Caco-2 (cell line): ENCODE results near the gene SLC7A1. TPM values are rescaled to one million over a fixed set of nuclear protein-coding genes. Genes with fewer than 3 reads are reported as not detected.

ENCODE experiments used
- BruUV-seq: library from RNA; stranded (reverse); fragments of 400-500 nt; replicated peaks from 2 replicates; lab custom pipeline; 2021; lab: Mats Ljungman, UMichigan
- CTCF ChIA-PET: fragments of 300-600 bp; sonication (Branson Sonifier 250); formaldehyde crosslinking; loops from one replicate; lab custom pipeline; 2022; ENCODE audit warnings: antibody characterized with exemption; lab: Charles Lee
- POLR2A ChIA-PET: fragments of 300-600 bp; sonication (Branson Sonifier 250); formaldehyde crosslinking; loops from one replicate; lab custom pipeline; 2022; ENCODE audit warnings: antibody characterized with exemption; lab: Charles Lee
- DNase-seq, 2 experiments: peaks; one replicate each; pipeline versions ENCODE4 v3.0.0 to v3.0.0-alpha.2; 2020 to 2022
- H3K27me3 ChIP-seq: replicated peaks from 2 replicates; pipeline ENCODE4 v1.6.0; 2011; ENCODE audit warnings: low read length; ENCODE audit not compliant: control insufficient read depth, insufficient read depth
- H3K36me3 ChIP-seq: 2 replicates; pipeline ENCODE4 v1.5.1; 2011; ENCODE audit warnings: low read length; ENCODE audit not compliant: control insufficient read depth, insufficient read depth
- H3K4me1 ChIP-seq: fragments of 250-450 bp; sonication (Bioruptor Pico); 2 replicates; pipeline ENCODE4 v1.5.1; 2020; ENCODE audit warnings: mild to moderate bottlenecking
- H3K4me3 ChIP-seq: 2 replicates; pipeline ENCODE4 v1.5.1; 2011; ENCODE audit warnings: low read depth, mild to moderate bottlenecking, control low read depth, low read length
- H3K9me3 ChIP-seq: fragments of 250-450 bp; sonication (Bioruptor Pico); 2 replicates; pipeline ENCODE4 v1.5.1; 2020; ENCODE audit warnings: mild to moderate bottlenecking, moderate library complexity
- H3K27ac Mint-ChIP-seq: one replicate; pipeline ENCODE4 v1.8.0; 2022; ENCODE audit warnings: mixed read lengths; ENCODE audit not compliant: unreplicated experiment
- H3K27me3 Mint-ChIP-seq: one replicate; pipeline ENCODE4 v1.8.0; 2022; ENCODE audit warnings: mixed read lengths; ENCODE audit not compliant: insufficient read depth, unreplicated experiment
- H3K36me3 Mint-ChIP-seq: one replicate; pipeline ENCODE4 v1.8.0; 2022; ENCODE audit warnings: mild to moderate bottlenecking, mixed read lengths; ENCODE audit not compliant: insufficient read depth, unreplicated experiment
- H3K4me1 Mint-ChIP-seq: one replicate; pipeline ENCODE4 v1.8.0; 2022; ENCODE audit warnings: low read depth, mixed read lengths; ENCODE audit not compliant: unreplicated experiment
- H3K4me3 Mint-ChIP-seq: one replicate; pipeline ENCODE4 v1.8.0; 2022; ENCODE audit warnings: mild to moderate bottlenecking, moderate library complexity, mixed read lengths; ENCODE audit not compliant: unreplicated experiment
- H3K9me3 Mint-ChIP-seq: one replicate; pipeline ENCODE4 v1.8.0; 2022; ENCODE audit warnings: mixed read lengths; ENCODE audit not compliant: unreplicated experiment
- CTCF ChIP-seq, 2 experiments: fragments of 200-600 bp in 1 of 2; IDR thresholded peaks; 1 replicate in 1 of 2; 2 replicates in 1 of 2; pipeline versions ENCODE4 v1.5.1 to v1.8.0; 2011 to 2022; ENCODE audit warnings: antibody characterized with exemption in 1 of 2, control low read depth in 1 of 2, inconsistent platforms in 1 of 2, low read depth in 1 of 2, low read length in 1 of 2, mild to moderate bottlenecking in 1 of 2, moderate library complexity in 1 of 2; ENCODE audit not compliant: insufficient read depth in 1 of 2, severe bottlenecking in 1 of 2, unreplicated experiment in 1 of 2
- intact Hi-C: fragments of 100-400 bp; cut with micrococcal nuclease; formaldehyde crosslinking; loops from one replicate; pipeline ENCODE4 v1.10.0; 2022; ENCODE audit not compliant: unreplicated experiment
- total RNA-seq: library from RNA; stranded (reverse); gene quantifications from 2 replicates; pipeline ENCODE4 v1.2.3, GENCODE V29; 2022

The SLC7A1 gene
- total RNA-seq, 1 experiment from 2014 or later: 180 TPM

DNA sequence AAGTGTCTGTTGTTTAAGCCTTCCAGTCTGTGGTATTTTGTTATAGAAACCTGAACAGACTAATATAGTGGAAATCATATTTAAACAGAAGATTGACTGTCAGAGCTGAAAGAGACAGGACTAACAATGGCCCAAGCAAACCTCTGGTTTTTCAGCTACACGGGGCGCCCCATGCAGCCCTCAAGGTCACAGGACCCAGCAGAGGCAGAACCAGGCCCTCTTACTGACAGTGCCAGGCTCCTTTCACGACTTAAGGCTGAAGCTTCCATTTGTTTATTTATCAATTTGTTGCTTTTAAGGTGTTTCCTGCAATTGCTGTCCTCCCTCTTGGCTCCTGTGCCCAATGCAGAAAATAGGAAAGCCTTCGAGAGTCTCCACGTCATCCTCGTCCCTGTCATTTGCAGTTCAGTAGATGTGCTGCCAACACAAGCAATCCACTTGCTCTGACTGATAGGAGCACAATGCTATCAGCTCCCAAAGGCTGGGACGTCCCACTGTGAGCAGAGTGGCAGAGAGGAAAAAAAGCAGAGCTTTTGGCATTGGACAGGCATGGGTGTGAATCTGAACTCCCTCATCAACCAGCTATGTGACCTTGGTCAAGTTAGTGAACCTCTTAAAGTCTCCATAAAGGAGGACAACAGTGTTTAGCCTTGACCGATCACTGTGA is 10.5 kb upstream of the SLC7A1 start:
- BruUV-seq: no TSS peak
- CTCF ChIA-PET: no interaction called here
- H3K36me3 Mint-ChIP-seq: no peaks in the 10 kb centered on the region
- no peaks in the 10 kb centered on the region for H3K4me1 Mint-ChIP-seq
- Histone ChIP-seq H3K9me3 (no peaks in the 10 kb centered on the region), H3K27me3 (peaks cover 2% of the 10 kb centered on the region), H3K4me1 (no peaks in the 10 kb centered on the region), H3K36me3 (no peaks in the 10 kb centered on the region), H3K4me3 (no peak overlapping the region)
- intact Hi-C loops: no loop called here
- peaks cover 14% of the 10 kb centered on the region for H3K27me3 Mint-ChIP-seq
- POLR2A ChIA-PET: no interaction called here
- no peak for TF ChIP-seq CTCF (IDR thresholded peaks at IDR 0.05; ENCODE audit: insufficient read depth in 1 of 2, low read depth in 1 of 2, low read length in 1 of 2, severe bottlenecking in 1 of 2, unreplicated experiment in 1 of 2)
- no peaks in the 10 kb centered on the region for H3K9me3 Mint-ChIP-seq
- DNase-seq: no peak
- H3K4me3 Mint-ChIP-seq: no peak overlapping the region
- H3K27ac Mint-ChIP-seq: no peak overlapping the region

DNA sequence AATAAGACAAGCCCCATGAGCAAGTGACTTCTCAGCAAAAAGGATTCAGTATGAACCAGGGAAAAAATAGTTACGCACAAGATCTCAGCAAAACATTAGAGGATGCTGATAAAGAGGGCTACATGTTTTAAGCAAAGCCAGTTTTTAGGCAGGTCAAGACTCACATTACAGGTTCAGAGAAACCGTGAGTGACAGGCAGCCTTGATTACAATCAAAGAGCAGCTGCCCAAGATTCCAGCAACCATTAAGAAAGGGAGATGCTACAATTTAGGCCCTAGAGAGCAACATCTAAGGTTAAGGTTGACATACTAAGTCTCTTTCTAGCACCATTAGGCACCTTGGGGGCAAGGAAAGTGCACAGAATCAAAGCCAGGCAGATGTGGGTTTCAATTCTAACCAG is 2.8 kb upstream of the SLC7A1 start:
- ChIA-PET CTCF (no interaction called here), POLR2A (no interaction called here)
- Mint-ChIP-seq H3K4me3 (no peak overlapping the region), H3K36me3 (peaks cover 14% of the 10 kb centered on the region), H3K27me3 (peaks cover 10% of the 10 kb centered on the region), H3K4me1 (peaks cover 8% of the 10 kb centered on the region), H3K9me3 (no peaks in the 10 kb centered on the region), H3K27ac (no peak overlapping the region)
- intact Hi-C loops: loop anchor here (10.0 kb wide), 1 partner anchor 516 kb away; no protein-coding TSS in a partner anchor
- no TSS peak for BruUV-seq
- H3K27me3 ChIP-seq: peaks cover 4% of the 10 kb centered on the region
- H3K4me3 ChIP-seq: no peak overlapping the region
- peaks cover 8% of the 10 kb centered on the region for H3K4me1 ChIP-seq
- DNase-seq: no peak
- H3K36me3 ChIP-seq: no peaks in the 10 kb centered on the region
- no peaks in the 10 kb centered on the region for H3K9me3 ChIP-seq
- TF ChIP-seq CTCF (IDR thresholded peaks at IDR 0.05; ENCODE audit: insufficient read depth in 1 of 2, low read depth in 1 of 2, low read length in 1 of 2, severe bottlenecking in 1 of 2, unreplicated experiment in 1 of 2): no peak

DNA sequence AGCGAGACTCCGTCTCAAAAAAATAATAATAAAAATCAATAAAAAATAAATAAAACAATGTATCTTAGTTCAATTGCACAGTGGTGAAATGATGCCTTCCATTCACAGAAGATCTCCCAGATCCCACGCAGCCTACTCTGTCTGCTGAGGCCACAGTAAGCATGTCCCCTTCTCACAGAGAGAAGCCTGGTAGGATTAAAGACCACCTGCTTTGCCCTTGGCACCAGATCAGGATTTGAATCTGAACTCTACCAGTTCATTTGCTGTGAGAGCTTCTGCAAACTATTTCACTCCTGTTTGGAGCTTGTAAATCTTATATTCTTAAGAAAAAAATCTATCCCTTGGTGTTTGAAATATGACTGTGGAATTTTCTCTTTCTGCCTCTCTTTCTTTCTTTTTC is 2.2 kb upstream of the SLC7A1 start:
- ChIA-PET POLR2A (no interaction called here), CTCF (no interaction called here)
- Mint-ChIP-seq H3K4me1 (peaks cover 14% of the 10 kb centered on the region), H3K4me3 (no peak overlapping the region), H3K27me3 (peaks cover 6% of the 10 kb centered on the region), H3K9me3 (no peaks in the 10 kb centered on the region), H3K27ac (no peak overlapping the region), H3K36me3 (peaks cover 20% of the 10 kb centered on the region)
- TF ChIP-seq CTCF (IDR thresholded peaks at IDR 0.05; ENCODE audit: insufficient read depth in 1 of 2, low read depth in 1 of 2, low read length in 1 of 2, severe bottlenecking in 1 of 2, unreplicated experiment in 1 of 2): no peak
- intact Hi-C loops: loop anchor here (10.0 kb wide), 1 partner anchor 517 kb away; no protein-coding TSS in a partner anchor
- peaks cover 11% of the 10 kb centered on the region for H3K4me1 ChIP-seq
- BruUV-seq: no TSS peak
- H3K27me3 ChIP-seq: peaks cover 1% of the 10 kb centered on the region; the same call in 1 of the 2 replicates
- H3K36me3 ChIP-seq: no peaks in the 10 kb centered on the region
- no peaks in the 10 kb centered on the region for H3K9me3 ChIP-seq
- no peak overlapping the region for H3K4me3 ChIP-seq
- no peak for DNase-seq
